Mesothelial cell of epicardium (in vitro differentiated cells): ENCODE results near the gene HIPK4. TPM values are rescaled to one million over a fixed set of nuclear protein-coding genes. Genes with fewer than 3 reads are reported as not detected.
A peak's percentile ranks its signal among the peaks of the same experiment; 100 is the strongest.
"Not testable (repeated sequence)": the region's sequence is repeated elsewhere in the genome, so short reads cannot be mapped to it uniquely, and the experiment has no call there.

Experiments used
- DNase-seq, 2 experiments: peaks; one replicate each; pipeline ENCODE4 v3.0.0; 2021; ENCODE audit warnings: low spot score in 2 of 2; ENCODE audit not compliant: unreplicated experiment in 2 of 2
- H3K27ac Mint-ChIP-seq: 2 replicates; pipeline ENCODE4 v1.8.0; 2021; ENCODE audit warnings: mixed read lengths
- H3K27me3 Mint-ChIP-seq: 2 replicates; pipeline ENCODE4 v1.8.0; 2021; ENCODE audit warnings: low read depth, mixed read lengths
- H3K36me3 Mint-ChIP-seq: 2 replicates; pipeline ENCODE4 v1.8.0; 2021; ENCODE audit warnings: mixed read lengths
- H3K4me1 Mint-ChIP-seq: 2 replicates; pipeline ENCODE4 v1.8.0; 2021; ENCODE audit warnings: mixed read lengths
- H3K4me3 Mint-ChIP-seq: 2 replicates; pipeline ENCODE4 v1.8.0; 2021; ENCODE audit warnings: mild to moderate bottlenecking, moderate library complexity, mixed read lengths
- H3K9me3 Mint-ChIP-seq: 2 replicates; pipeline ENCODE4 v1.8.0; 2021; ENCODE audit warnings: mixed read lengths
- CTCF ChIP-seq: fragments of 200-600 bp; sonication (generic); IDR thresholded peaks from one replicate; pipeline ENCODE4 v1.5.0; 2021; ENCODE audit warnings: antibody characterized with exemption; ENCODE audit not compliant: unreplicated experiment
- total RNA-seq: library from RNA; stranded (reverse); gene quantifications from 3 replicates; pipeline ENCODE4 v1.2.1, GENCODE V29; 2021

HIPK4 gene
- total RNA-seq, 1 donor from 2014 or later, result 0.31 TPM

DNA sequence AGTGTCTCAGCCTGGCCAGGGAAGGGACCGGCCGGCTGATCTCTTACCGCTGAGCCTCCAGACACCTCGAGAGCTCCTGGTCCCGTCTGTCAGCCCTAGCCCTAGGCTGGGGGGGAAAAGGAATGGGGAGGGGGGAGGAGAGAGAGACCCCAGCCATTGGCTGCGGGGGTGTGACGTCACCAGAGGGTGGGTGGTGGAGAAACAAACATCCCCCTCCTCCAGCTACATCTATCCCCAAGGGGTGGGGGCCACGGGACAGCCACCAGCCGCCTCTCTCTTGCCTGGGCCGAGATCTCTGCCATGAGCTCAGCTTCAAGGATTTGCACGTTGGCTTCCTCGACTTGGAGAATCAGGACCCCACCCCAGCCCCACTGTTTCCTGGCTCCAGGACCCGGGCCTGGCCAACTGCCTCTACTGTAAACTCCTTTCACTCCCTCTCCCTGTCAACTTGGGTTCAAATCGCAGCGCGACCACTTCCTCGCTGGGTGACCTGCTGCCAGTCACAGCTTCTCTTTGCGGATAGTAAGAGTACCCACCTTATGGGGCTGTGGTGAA lies 23.4 kb upstream of the HIPK4 start, which contains the start of gene PRX:
Gene PRX (minus strand): TSS at position 88 of the 555 bp plus-strand sequence. CDS start 5,446 bp downstream, outside the sequence.
- no peaks in the 10 kb centered on the region for H3K36me3 Mint-ChIP-seq
- H3K4me1 Mint-ChIP-seq, result peaks cover 12% of the 10 kb centered on the region
- no peak for DNase-seq
- H3K27ac Mint-ChIP-seq, result peak within 1 kb of the TSS; percentile 90
- peak within 1 kb of the TSS; percentile 40 for H3K4me3 Mint-ChIP-seq
- no peak for TF ChIP-seq CTCF
- H3K27me3 Mint-ChIP-seq, result no peaks in the 10 kb centered on the region
- no peaks in the 10 kb centered on the region for H3K9me3 Mint-ChIP-seq

DNA sequence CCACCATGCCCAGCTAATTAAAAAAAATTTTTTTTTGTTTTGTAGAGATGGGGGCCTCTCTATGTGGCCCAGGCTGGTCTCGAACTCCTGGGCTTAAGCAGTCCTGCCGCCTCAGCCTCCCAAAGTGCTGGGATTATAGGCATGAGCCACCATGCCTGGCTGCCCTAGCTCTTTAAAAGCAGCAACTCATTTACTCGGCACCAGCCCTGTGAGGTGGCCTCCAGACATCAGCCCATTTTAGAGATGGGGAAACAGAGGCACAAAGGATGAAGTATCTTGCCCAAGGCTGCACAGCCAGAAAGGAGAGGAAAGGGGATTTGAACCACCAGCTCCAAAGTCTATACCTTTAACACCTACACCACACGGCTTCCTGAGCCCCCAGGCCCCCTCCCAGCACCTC lies 22.9 kb upstream of the HIPK4 start:
- Mint-ChIP-seq H3K27ac (no peak overlapping the region), H3K4me1 (peaks cover 12% of the 10 kb centered on the region)

GRCh38 chr19:40411958-40412499 lies 22.0 kb upstream of the HIPK4 start:
- Mint-ChIP-seq H3K27me3 (no peaks in the 10 kb centered on the region), H3K4me1 (peaks cover 10% of the 10 kb centered on the region), H3K36me3 (no peaks in the 10 kb centered on the region), H3K4me3 (no peak overlapping the region), H3K27ac (no peak overlapping the region), H3K9me3 (no peaks in the 10 kb centered on the region)
- no peak for TF ChIP-seq CTCF
- no peak for DNase-seq

More for the DNA sequence above, 22.9 kb upstream of the HIPK4 start:
- H3K4me3 Mint-ChIP-seq, result no peak overlapping the region
- no peak for TF ChIP-seq CTCF
- no peaks in the 10 kb centered on the region for H3K36me3 Mint-ChIP-seq
- DNase-seq, result no peak
- no peaks in the 10 kb centered on the region for H3K27me3 Mint-ChIP-seq
- no peaks in the 10 kb centered on the region for H3K9me3 Mint-ChIP-seq

- TF ChIP-seq CTCF, result no peak
- H3K27me3 Mint-ChIP-seq, result no peaks in the 10 kb centered on the region
- no peaks in the 10 kb centered on the region for H3K36me3 Mint-ChIP-seq
Measured at GRCh38 chr19:40411125-40411842, 21.3 kb upstream of the HIPK4 start.

DNA sequence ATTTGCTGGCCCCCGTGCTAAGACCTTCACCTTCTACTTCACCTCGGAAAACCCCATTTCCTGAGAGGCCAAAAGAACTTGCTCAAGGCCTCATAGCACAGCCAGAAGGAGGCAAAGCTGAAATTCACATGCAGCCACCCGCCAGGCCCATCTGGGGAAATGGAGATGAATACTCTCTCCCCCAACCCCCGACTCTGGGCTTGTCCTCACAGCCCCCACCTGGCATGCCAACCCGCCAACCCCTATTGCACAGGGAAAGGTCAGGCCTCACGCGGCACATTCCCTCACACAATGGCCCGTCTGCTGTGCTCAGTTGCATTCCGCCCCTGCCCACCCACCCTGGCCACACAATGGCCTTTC lies 20.0 kb upstream of the HIPK4 start:
- H3K36me3 Mint-ChIP-seq, result no peaks in the 10 kb centered on the region
- TF ChIP-seq CTCF, result no peak
- H3K4me1 Mint-ChIP-seq, result peaks cover 7% of the 10 kb centered on the region
- DNase-seq, result no peak
- no peak overlapping the region for H3K27ac Mint-ChIP-seq
- H3K4me3 Mint-ChIP-seq, result no peak overlapping the region
- H3K9me3 Mint-ChIP-seq, result no peaks in the 10 kb centered on the region
- no peaks in the 10 kb centered on the region for H3K27me3 Mint-ChIP-seq

More at GRCh38 chr19:40411125-40411842, 21.3 kb upstream of the HIPK4 start:
- Mint-ChIP-seq H3K4me1 (peaks cover 7% of the 10 kb centered on the region), H3K9me3 (no peaks in the 10 kb centered on the region), H3K27ac (no peak overlapping the region), H3K4me3 (no peak overlapping the region)
- DNase-seq, result no peak

GRCh38 chr19:40408598-40408925 lies 18.6 kb upstream of the HIPK4 start:
- not testable (repeated sequence) for H3K4me3 Mint-ChIP-seq, H3K36me3 Mint-ChIP-seq, H3K4me1 Mint-ChIP-seq, DNase-seq, H3K27me3 Mint-ChIP-seq, H3K9me3 Mint-ChIP-seq, H3K27ac Mint-ChIP-seq
